Measurements from ENCODE around the gene GIGYF2.
A peak's percentile ranks its signal among the peaks of the same experiment; 100 is the strongest.
"Not testable (repeated sequence)": the region's sequence is repeated elsewhere in the genome, so short reads cannot be mapped to it uniquely, and the experiment has no call there.

Gene GIGYF2

DNA sequence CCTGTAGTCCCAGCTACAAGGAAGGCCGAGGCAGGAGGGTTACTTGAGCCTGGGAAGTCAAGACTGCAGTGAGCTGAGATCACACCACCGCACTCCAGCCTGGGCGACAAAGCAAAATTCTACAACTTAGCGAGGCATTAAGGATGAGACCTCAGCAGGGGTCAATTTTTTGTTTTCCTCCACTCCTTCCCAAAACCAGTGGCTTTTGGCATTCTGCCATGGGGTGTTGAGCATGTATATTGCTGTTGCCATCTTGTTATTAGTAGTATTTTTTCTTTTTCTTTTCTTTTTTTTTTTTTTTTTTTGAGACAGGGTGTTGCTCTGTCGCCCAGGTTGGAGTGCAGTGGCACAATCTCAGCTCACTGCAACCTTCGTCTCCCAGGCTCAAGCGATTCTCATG lies 8.9 kb upstream of the GIGYF2 start:
- DNase-seq, result no peak

GRCh38 chr2:232689152-232689910 lies 7.8 kb upstream of the GIGYF2 start:
- peak in 1 of 2 experiments; percentile 70 for DNase-seq

GRCh38 chr2:232691117-232691516 lies 6.0 kb upstream of the GIGYF2 start:
- not testable (repeated sequence) for DNase-seq

DNA sequence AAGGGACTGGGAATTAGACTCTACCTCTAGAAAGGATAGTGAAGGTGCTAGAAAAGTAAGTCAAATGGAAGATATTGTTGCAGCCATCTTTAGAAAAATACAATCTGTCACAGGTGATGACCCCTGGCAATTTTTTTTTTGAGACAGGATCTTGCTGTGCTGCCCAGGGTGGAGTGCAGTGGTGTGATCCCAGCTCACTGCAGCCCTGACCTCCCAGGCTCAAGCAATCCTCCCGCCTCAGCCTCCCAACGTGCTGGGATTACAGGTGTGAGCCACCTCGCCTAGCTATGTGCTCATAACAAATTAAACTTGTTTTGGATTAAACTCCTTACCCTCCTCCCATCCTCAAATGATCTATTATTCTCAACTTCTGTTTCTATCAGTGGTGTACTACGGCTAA lies 3.8 kb upstream of the GIGYF2 start:
- no peak for DNase-seq

DNA sequence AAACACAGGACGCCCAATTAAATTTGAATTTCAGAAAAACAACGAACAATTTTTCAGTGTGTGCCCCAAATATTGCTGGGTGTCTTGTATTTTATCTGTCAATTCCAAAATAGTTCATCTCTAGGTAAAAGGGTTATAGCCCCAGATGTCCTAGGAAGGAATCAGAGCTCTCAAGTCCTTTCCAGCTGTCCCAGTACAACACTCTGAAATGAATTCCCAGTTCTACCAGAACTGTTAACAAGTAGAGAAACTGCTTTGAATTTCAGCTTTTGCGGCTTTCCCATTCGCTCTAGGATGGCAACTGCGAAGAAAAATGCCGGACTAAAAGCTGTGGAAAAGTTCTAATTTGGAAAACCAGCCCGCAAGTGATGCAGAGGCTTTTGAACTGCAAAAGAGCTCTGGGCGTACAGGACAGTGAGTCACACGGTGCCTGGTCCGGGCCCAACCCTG lies 497 bp upstream of the GIGYF2 start:
- DNase-seq, result peak in 1 of 2 experiments; percentile 38

DNA sequence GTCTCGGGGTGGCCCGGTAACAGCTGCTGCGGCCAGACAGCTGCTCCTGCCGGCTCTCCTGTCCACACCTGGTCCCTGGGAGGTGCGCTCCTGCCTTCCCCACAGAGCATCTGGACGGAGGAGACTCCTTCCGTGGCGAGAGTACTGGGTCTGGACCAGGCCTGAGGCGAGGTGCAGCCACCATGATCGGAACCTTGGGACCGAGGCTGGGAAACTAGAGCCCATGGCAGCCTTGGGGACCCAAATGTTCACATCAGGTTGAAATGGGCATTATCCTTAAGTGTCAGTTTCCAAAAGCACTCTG lies 628 bp downstream of the GIGYF2 start:
- DNase-seq, result no peak

GRCh38 chr2:232698556-232699091 lies 1.5 kb downstream of the GIGYF2 start:
- DNase-seq, result no peak

DNA sequence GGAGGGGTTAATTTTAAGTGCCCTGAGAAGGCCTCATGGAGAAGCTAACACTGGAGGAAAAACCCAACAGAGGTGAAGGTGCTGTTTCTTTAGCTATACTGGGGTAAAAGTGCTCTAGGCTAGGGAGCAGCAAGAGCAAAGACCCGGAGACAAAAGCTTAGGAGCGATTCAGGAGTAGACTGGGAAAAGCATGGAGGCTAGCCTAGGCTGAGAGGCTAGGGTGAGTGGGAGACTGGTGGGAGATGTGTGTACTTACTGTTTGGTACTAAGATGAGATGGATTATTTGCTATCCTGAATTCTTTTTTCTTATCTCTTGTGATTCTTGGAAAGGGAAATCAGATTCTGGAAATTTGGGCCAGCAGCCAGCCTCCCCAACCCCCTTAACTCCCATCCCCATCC lies 2.0 kb downstream of the GIGYF2 start:
- DNase-seq, result no peak

- no peak for DNase-seq
Measured at GRCh38 chr2:232700154-232700553, 3.0 kb downstream of the GIGYF2 start.

- no peak for DNase-seq
Measured at GRCh38 chr2:232707076-232707475, 9.9 kb downstream of the GIGYF2 start.

GRCh38 chr2:232713505-232713904 lies 16.4 kb downstream of the GIGYF2 start:
- DNase-seq, result no peak

DNA sequence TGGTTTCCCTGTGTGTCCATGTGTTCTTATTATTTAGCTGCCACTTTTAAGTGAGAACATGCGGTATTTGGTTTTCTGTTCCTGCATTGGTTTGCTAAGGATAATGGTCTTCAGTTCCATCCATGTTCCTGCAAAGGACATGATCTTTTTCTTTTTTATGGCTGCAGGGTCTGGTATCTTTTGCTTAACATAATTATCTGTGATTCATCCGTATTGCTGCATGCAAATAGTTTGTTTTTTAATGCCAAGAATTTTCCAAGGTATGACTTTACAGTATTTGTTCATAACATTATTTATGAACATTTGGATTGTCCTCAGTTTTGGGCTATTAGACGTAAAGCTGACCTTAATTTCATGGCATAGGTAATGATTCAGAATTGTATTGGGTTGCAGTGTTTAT lies 17.8 kb downstream of the GIGYF2 start:
- no peak for DNase-seq

GRCh38 chr2:232720056-232720455 lies 22.9 kb downstream of the GIGYF2 start:
- DNase-seq, result not testable (repeated sequence)

DNA sequence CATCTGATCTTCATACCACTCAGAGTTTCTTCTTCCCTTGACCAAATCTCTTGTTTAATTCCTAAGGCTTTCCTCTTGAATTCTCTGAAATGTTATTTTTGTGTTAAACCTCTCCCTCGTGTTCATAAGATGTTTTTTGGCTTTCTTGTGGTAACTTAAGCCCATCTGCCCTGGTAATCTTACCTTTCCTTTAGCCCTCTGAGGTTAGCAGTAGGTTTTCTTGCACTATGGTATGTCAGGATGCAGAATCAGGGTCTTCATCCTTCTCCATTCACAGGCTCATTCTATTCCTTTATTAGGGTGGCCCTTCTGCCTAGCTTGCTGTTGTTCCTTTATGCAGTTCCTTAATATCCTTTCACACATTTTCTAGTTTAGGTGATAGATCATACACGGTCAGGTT lies 24.1 kb downstream of the GIGYF2 start:
- DNase-seq, result no peak

- DNase-seq, result no peak
Measured at GRCh38 chr2:232721882-232722281, 24.8 kb downstream of the GIGYF2 start.

GRCh38 chr2:232723027-232723426 lies 25.9 kb downstream of the GIGYF2 start:
- DNase-seq, result no peak

- no peak for DNase-seq
Measured at GRCh38 chr2:232728785-232729184, 31.7 kb downstream of the GIGYF2 start.

DNA sequence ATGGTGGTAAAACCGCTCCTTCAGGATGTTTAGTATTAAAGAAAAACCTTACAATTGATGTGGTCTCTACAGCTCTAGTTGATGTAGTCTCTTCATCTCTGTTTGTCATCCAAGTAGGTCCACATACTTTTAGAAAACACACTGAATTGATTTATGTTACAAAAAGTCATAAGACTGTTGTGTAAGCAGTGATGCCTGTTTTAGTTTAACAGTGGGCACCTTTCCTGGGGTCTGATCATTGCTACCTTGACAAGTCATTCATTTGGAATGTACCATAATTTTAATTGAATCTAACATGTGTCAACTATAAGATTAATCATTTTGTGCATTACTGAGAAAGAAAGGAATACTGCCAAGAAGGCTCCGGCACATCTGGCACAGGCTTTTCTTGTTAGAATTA lies 34.3 kb downstream of the GIGYF2 start:
- DNase-seq, result no peak

DNA sequence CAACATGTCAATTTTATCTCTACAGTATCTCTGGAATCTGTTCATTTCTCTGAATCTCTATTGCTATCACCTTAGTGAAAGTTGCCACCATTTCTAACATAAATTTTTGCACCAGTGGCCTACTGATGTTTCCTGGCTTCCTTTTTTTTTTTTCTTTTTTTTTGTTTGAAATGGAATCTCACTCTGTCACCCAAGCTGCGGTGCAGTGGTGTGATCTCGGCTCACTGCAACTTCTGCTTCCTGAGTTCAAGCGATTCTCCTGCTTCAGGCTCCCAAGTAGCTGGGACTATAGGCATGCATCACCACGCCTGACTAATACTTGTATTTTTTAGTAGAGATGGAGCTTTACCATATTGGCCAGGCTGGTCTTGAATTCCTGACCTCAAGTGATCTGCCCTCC lies 44.2 kb downstream of the GIGYF2 start:
- DNase-seq, result no peak

GRCh38 chr2:232741972-232742371 lies 44.8 kb downstream of the GIGYF2 start:
- no peak for DNase-seq

DNA sequence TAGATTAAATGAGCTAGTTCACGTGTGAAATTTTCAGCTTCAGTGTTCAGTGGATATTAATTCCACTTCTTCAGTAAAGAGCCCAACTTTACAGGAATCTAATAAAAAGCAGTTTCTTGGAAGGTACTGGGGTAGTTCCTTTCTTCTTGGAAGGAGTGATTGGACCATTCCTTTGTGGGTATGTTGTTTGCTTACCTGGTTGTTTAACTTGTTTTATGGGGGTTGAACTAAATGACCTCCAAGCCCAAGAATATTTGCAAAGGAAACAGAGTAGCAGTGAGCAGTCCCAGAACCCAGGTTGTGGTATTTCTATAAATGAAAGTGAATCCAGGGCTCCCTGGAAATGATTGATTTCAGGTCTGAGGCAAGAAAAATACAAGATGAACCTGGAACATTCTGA lies 47.8 kb downstream of the GIGYF2 start:
- no peak for DNase-seq

GRCh38 chr2:232748038-232748437 lies 50.9 kb downstream of the GIGYF2 start:
- no peak for DNase-seq

- no peak for DNase-seq
Measured at GRCh38 chr2:232749331-232749730, 52.2 kb downstream of the GIGYF2 start.

DNA sequence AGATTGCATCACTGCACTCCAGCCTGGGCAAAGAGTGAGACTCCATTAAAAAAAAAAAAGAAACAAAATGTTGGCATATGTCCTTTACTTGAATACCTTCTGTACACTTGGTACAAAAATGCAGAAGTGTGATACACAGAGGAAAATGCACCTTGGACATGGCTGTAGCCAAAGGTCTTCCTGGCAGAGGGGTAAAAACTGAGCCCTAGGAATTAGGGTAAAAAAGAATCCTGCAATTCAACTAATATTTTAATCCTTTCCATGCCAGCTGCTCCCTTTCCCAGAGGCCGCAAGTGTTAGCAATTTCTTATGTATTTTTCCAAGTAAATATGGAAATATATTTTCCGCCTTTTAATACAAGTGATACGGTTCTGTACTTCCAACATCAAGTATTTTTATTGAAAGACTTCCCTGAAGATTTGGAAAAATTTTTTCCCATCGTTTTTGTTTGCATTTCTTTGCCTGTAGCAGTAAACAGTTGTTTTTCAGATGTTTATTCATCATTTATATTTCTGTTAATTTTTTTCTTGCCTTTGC lies 53.1 kb downstream of the GIGYF2 start:
- DNase-seq, result peak in 1 of 2 experiments; percentile 9

DNA sequence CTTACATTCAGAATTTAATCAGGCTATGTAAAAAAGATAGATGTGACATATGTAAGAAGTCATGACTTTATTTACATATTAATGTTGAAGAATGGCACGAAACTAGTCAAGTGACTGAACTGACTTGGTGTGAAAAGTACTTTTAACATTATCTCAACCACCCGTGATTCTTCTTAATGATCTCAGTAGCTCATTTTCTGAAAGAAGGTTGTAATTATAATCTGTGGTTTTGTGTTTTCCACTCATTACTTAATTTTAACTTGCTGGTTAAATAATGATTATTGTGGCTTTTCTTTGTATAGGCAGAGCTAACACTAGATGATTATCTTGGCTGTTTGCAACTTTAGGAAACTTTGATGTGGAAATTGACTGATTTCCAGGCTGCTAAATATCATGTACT lies 60.8 kb downstream of the GIGYF2 start:
- DNase-seq, result no peak
